BLaER1 treated with 17β-estradiol and CSF1 and Interleukin-3, amounts not matched to agents 10 nM and 100 nM (cell line): ENCODE measurements around the gene GNG14.

Experiments
- H3K27ac ChIP-seq, 11 experiments: shearing (Covaris generic); formaldehyde crosslinking; 2 replicates each; pipeline ENCODE4 v1.8.1; 2022
- H3K27me3 ChIP-seq, 11 experiments: shearing (Covaris generic); formaldehyde crosslinking; 2 replicates each; pipeline ENCODE4 v1.8.1; 2022
- H3K36me3 ChIP-seq, 11 experiments: shearing (Covaris generic); formaldehyde crosslinking; 2 replicates each; pipeline ENCODE4 v1.8.1; 2022
- H3K4me1 ChIP-seq, 10 experiments: shearing (Covaris generic); formaldehyde crosslinking; 2 replicates each; pipeline ENCODE4 v1.8.1; 2022
- H3K4me2 ChIP-seq, 11 experiments: shearing (Covaris generic); formaldehyde crosslinking; 2 replicates each; pipeline ENCODE4 v1.8.1; 2022
- H3K4me3 ChIP-seq, 10 experiments: shearing (Covaris generic); formaldehyde crosslinking; 2 replicates each; pipeline ENCODE4 v1.8.1; 2022
- H3K9ac ChIP-seq, 11 experiments: shearing (Covaris generic); formaldehyde crosslinking; 2 replicates each; pipeline ENCODE4 v1.8.1; 2022
- H3K9me3 ChIP-seq, 11 experiments: shearing (Covaris generic); formaldehyde crosslinking; replicated peaks in 1 of 11; 2 replicates each; pipeline ENCODE4 v1.8.1; 2022
- H4K20me1 ChIP-seq, 11 experiments: shearing (Covaris generic); formaldehyde crosslinking; 2 replicates each; pipeline ENCODE4 v1.8.1; 2022
- Cebpa-rat ChIP-seq, 11 experiments: shearing (Covaris generic); IDR thresholded peaks; 2 replicates each; pipeline ENCODE4 v1.8.1; 2022

Gene GNG14

DNA sequence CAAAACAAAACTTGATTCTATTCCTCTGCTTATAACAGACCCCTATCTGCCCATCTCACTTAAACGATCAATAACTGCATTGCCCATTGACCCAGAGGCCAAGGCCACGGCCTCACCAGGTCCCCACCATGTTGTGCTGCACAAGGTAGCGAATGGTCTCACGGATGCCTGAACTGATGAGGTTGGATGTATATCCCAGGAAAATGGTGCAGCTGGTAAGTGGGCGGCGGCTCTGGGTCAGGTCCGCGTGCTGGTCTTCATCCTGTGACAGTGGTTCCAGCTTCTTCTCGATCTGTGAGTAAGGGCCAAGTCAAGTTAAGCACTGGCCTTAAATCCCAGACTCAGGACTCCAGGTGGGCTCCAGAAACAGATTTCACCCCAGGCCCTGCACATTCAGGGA, 7.8 kb upstream of the GNG14 start:
- Histone ChIP-seq H3K9me3 (no peaks in the 10 kb centered on the region), H3K27ac (peak overlapping the region in 4 of 11 experiments; percentile 98 to 100 (median 99); a peak in 4 of 22 replicates), H3K4me3 (peak overlapping the region in 9 of 10 experiments; percentile 75 to 96 (median 82); a peak in 15 of 20 replicates), H3K4me2 (peak overlapping the region; percentile 67 to 89 (median 83)), H3K27me3 (no peaks in the 10 kb centered on the region), H3K36me3 (peaks cover 50 to 53% (median 53%) of the 10 kb centered on the region in 11 experiments), H3K9ac (peak overlapping the region in 10 of 11 experiments; percentile 97 to 100 (median 98); a peak in 18 of 22 replicates), H4K20me1 (peaks cover 32 to 59% (median 49%) of the 10 kb centered on the region in 11 experiments; a peak in 21 of 22 replicates), H3K4me1 (peaks cover 15 to 32% (median 25%) of the 10 kb centered on the region in 10 experiments)
- TF ChIP-seq Cebpa-rat (IDR thresholded peaks at IDR 0.05), result no peak

GRCh38 chr19:12681074-12681987, 6.5 kb upstream of the GNG14 start, which contains the start of gene DHPS:
Gene DHPS (minus strand): TSS chr19:12681880. CDS start chr19:12681766, 114 bp downstream.
- Histone ChIP-seq H3K4me3 (peak within 1 kb of the TSS; percentile 72 to 96 (median 82)), H3K27me3 (no peaks in the 10 kb centered on the region), H3K9me3 (no peaks in the 10 kb centered on the region), H3K4me2 (peak within 1 kb of the TSS; percentile 67 to 89 (median 83)), H3K27ac (peak within 1 kb of the TSS; percentile 90 to 100 (median 99)), H4K20me1 (peaks cover 22 to 47% (median 36%) of the 10 kb centered on the region in 11 experiments; a peak in 21 of 22 replicates), H3K4me1 (peaks cover 15 to 38% (median 28%) of the 10 kb centered on the region in 10 experiments), H3K9ac (peak within 1 kb of the TSS; percentile 92 to 100 (median 98)), H3K36me3 (peaks cover 37 to 40% (median 40%) of the 10 kb centered on the region in 11 experiments)
- TF ChIP-seq Cebpa-rat (IDR thresholded peaks at IDR 0.05), result peak in 9 of 11 experiments; percentile 48 to 89 (median 83); a peak in 15 of 22 replicates

DNA sequence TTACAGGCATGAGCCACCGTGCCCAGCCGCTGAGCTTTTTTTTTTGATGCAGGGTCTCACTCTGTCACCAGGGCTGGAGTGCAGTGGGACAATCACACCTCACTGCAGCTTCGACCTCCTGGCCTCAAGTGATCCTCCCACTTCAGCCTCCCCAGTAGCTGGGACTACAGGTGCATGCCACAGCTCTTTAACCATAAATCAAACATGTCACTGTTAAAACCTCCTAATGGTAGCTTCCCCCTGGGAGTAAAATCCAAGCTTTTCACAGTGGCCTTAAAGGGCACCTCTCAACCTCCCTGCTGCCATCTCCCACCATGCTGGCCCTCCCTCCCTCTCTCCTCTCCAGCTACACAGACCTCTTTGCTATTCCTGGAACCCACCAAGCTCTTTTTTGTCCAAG, 2.0 kb upstream of the GNG14 start:
- H3K4me1 ChIP-seq, result peaks cover 30 to 65% (median 52%) of the 10 kb centered on the region in 10 experiments
- no peaks in the 10 kb centered on the region for H3K9me3 ChIP-seq
- no peak for TF ChIP-seq Cebpa-rat (IDR thresholded peaks at IDR 0.05)
- no peak overlapping the region for H3K4me3 ChIP-seq
- 0 out of 22 replicates have a peak, but pooled peaks cover 0 to 1% (median 0%) of the 10 kb centered on the region in 11 experiments for H3K36me3 ChIP-seq
- no peak overlapping the region for H3K27ac ChIP-seq
- H3K27me3 ChIP-seq, result no peaks in the 10 kb centered on the region
- peak overlapping the region in 3 of 11 experiments; percentile 1 to 15 (median 5); a peak in 1 of 22 replicates for H3K9ac ChIP-seq
- peaks cover 0 to 17% (median 2%) of the 10 kb centered on the region in 11 experiments; a peak in 12 of 22 replicates for H4K20me1 ChIP-seq
- peak overlapping the region in 1 of 11 experiments; percentile 97; a peak in 2 of 22 replicates for H3K4me2 ChIP-seq

DNA sequence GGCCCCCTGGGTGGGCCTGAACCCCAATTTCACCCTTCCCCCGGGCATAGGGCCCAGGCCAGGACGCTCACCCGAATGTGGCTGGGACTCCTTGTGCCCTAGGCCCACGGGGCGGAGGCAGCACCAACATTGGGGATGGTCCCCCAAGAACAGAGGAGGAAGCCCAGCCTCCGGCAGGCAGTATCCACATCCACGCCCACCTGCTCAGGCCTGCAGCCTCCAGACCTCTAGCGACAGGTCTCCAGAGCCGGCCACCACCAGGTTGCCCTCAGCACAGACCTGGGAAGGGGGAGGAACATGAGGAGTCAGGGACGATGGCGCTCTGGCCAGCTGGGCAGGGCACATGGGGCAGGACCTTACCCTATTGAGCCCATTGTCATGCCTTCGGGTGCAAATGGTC, 1.2 kb downstream of the GNG14 start:
- peak overlapping the region; percentile 62 to 99 (median 94) for H3K4me2 ChIP-seq
- H3K4me3 ChIP-seq, result peak overlapping the region in 7 of 10 experiments; percentile 51 to 67 (median 54); a peak in 13 of 20 replicates
- H4K20me1 ChIP-seq, result peaks cover 0 to 15% (median 0%) of the 10 kb centered on the region in 11 experiments; a peak in 1 of 22 replicates
- peaks cover 25 to 61% (median 49%) of the 10 kb centered on the region in 10 experiments for H3K4me1 ChIP-seq
- no peaks in the 10 kb centered on the region for H3K27me3 ChIP-seq
- H3K9ac ChIP-seq, result peak overlapping the region in 9 of 11 experiments; percentile 42 to 79 (median 76); a peak in 18 of 22 replicates
- H3K36me3 ChIP-seq, result peaks cover 0 to 23% (median 6%) of the 10 kb centered on the region in 11 experiments; a peak in 11 of 22 replicates
- H3K27ac ChIP-seq, result peak overlapping the region in 9 of 11 experiments; percentile 23 to 83 (median 74); a peak in 18 of 22 replicates
- TF ChIP-seq Cebpa-rat (IDR thresholded peaks at IDR 0.05), result no peak
- no peaks in the 10 kb centered on the region for H3K9me3 ChIP-seq

- Histone ChIP-seq H3K36me3 (peaks cover 0 to 26% (median 6%) of the 10 kb centered on the region in 11 experiments; a peak in 11 of 22 replicates), H3K4me1 (peaks cover 27 to 63% (median 54%) of the 10 kb centered on the region in 10 experiments), H3K4me3 (peak overlapping the region in 8 of 10 experiments; percentile 49 to 67 (median 54); a peak in 16 of 20 replicates), H3K9ac (peak overlapping the region; percentile 35 to 79 (median 72); a peak in 21 of 22 replicates), H3K9me3 (no peaks in the 10 kb centered on the region), H4K20me1 (peaks cover 0 to 15% (median 0%) of the 10 kb centered on the region in 11 experiments; a peak in 1 of 22 replicates), H3K27me3 (no peaks in the 10 kb centered on the region), H3K4me2 (peak overlapping the region; percentile 62 to 99 (median 94)), H3K27ac (peak overlapping the region in 9 of 11 experiments; percentile 23 to 83 (median 74); a peak in 18 of 22 replicates)
- no peak for TF ChIP-seq Cebpa-rat (IDR thresholded peaks at IDR 0.05)
These were observed 1.9 kb downstream of the GNG14 start for GRCh38 chr19:12689581-12690216.

- H3K4me1 ChIP-seq, result peaks cover 49 to 69% (median 63%) of the 10 kb centered on the region in 10 experiments
- no peak overlapping the region for H3K4me2 ChIP-seq
- no peaks in the 10 kb centered on the region for H3K9me3 ChIP-seq
- H3K9ac ChIP-seq, result no peak overlapping the region; a peak in 1 of 22 replicates
- TF ChIP-seq Cebpa-rat (IDR thresholded peaks at IDR 0.05), result no peak
- no peaks in the 10 kb centered on the region for H3K27me3 ChIP-seq
- H4K20me1 ChIP-seq, result peaks cover 0 to 11% (median 0%) of the 10 kb centered on the region in 11 experiments; a peak in 1 of 22 replicates
- no peak overlapping the region for H3K27ac ChIP-seq
- peaks cover 0 to 33% (median 9%) of the 10 kb centered on the region in 11 experiments; a peak in 15 of 22 replicates for H3K36me3 ChIP-seq
- no peak overlapping the region for H3K4me3 ChIP-seq
These were observed 5.2 kb downstream of the GNG14 start for GRCh38 chr19:12692960-12693359.

GRCh38 chr19:12694641-12695040, 6.8 kb downstream of the GNG14 start:
- Histone ChIP-seq H3K4me2 (peak overlapping the region; percentile 89 to 98 (median 94); a peak in 21 of 22 replicates), H3K27me3 (no peaks in the 10 kb centered on the region), H4K20me1 (peaks cover 0 to 10% (median under 1%) of the 10 kb centered on the region in 11 experiments; a peak in 4 of 22 replicates), H3K4me1 (peaks cover 41 to 68% (median 56%) of the 10 kb centered on the region in 10 experiments), H3K36me3 (peaks cover 16 to 49% (median 26%) of the 10 kb centered on the region in 11 experiments; a peak in 21 of 22 replicates), H3K27ac (peak overlapping the region in 7 of 11 experiments; percentile 10 to 82 (median 67); a peak in 10 of 22 replicates), H3K9ac (peak overlapping the region in 10 of 11 experiments; percentile 34 to 87 (median 81); a peak in 11 of 22 replicates), H3K4me3 (no peak overlapping the region), H3K9me3 (no peaks in the 10 kb centered on the region)
- TF ChIP-seq Cebpa-rat (IDR thresholded peaks at IDR 0.05), result no peak

DNA sequence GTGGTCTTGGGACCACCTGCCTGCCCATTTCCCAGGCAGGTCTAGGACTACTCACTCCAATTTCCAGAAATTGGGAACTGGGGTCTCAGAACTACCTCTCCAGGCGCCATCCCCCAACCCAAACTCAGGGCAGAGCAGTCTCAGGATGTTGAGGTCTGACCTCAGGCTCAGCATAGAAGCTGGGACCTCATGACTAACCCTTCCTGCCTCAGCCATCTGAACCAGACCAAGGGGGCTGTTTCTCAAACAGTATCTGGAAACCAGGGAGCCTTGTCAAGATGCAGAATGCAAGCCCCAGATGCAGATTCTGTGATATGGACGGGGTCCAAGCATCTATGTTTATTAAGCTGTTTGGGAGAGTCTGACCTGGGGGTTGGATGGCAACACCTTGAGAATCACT, 7.3 kb downstream of the GNG14 start:
- Histone ChIP-seq H3K27me3 (no peaks in the 10 kb centered on the region), H3K4me2 (peak overlapping the region; percentile 89 to 98 (median 94)), H3K4me3 (peak overlapping the region in 6 of 10 experiments; percentile 75 to 94 (median 88); a peak in 10 of 20 replicates), H3K9ac (peak overlapping the region; percentile 71 to 87 (median 84); a peak in 18 of 22 replicates), H3K36me3 (peaks cover 21 to 54% (median 30%) of the 10 kb centered on the region in 11 experiments; a peak in 21 of 22 replicates), H3K9me3 (no peaks in the 10 kb centered on the region), H3K27ac (peak overlapping the region in 8 of 11 experiments; percentile 25 to 85 (median 62); a peak in 14 of 22 replicates), H3K4me1 (peaks cover 37 to 65% (median 52%) of the 10 kb centered on the region in 10 experiments), H4K20me1 (peaks cover 0 to 10% (median 5%) of the 10 kb centered on the region in 11 experiments; a peak in 5 of 22 replicates)
- no peak for TF ChIP-seq Cebpa-rat (IDR thresholded peaks at IDR 0.05)
